ENCODE measurements around the gene RGS12. TPM values are rescaled to one million over a fixed set of nuclear protein-coding genes. Genes with fewer than 3 reads are reported as not detected.

RGS12 gene
- total RNA-seq, 1 donor from 2014 or later = 21.9 TPM

DNA sequence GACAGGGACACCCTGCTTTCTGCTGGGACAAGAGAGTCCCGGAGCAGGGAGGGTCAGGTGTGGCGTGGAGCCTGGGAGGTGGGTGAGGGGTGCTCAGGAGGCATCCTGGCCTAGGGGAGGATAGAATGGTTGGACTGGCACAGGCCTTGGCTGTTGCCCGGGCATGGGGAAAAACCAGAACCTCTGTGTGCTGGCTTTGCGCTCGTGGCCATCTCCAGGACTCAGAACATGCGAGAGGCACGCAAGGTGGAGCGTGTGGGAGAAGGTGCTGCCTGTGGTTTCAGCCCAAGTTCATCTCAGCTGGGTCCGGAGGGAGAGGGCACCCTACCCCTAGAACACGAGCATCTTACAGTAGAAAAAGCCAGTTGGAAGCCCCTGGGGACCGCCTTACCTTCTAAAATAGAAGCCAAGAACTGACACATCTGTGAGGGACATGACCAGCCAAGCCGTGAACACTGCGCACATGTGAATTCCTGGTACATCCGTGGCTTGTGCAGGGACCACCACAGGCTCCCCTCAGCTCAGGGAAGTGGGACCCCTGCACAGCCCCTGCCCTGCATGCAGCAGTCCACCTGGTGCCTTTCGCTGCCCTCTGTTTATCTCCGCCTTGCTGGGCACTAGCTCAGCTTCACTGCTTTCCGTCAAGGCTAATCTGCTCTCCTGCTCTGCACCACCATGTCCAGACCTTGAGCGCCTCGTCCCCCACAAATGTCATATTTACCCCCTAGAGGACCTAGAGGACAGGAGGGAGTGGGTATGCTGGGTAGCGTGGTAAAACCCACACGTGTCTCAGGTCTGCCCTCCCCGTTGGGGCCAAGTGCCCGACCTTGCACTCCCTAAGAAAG lies 30.4 kb upstream of the RGS12 start:
- no peaks in the 10 kb centered on the region for H3K4me1 Mint-ChIP-seq (ENCODE audit: low read depth, unreplicated experiment)
- H3K4me2 ChIP-seq (ENCODE audit: low read length) = no peak overlapping the region
- H4K20me1 ChIP-seq (ENCODE audit: insufficient read depth, low read length) = no peaks in the 10 kb centered on the region
- no peaks in the 10 kb centered on the region for H3K9me3 Mint-ChIP-seq (ENCODE audit: unreplicated experiment)
- H3K4me3 Mint-ChIP-seq (ENCODE audit: unreplicated experiment) = no peak overlapping the region
- H3K79me2 ChIP-seq (ENCODE audit: insufficient read depth, low read length) = no peaks in the 10 kb centered on the region
- no peak overlapping the region for H3K27ac Mint-ChIP-seq (ENCODE audit: unreplicated experiment)
- peaks cover 5% of the 10 kb centered on the region for H3K4me1 ChIP-seq (ENCODE audit: insufficient read depth, low read length)
- no peaks in the 10 kb centered on the region for H3K9me3 ChIP-seq (ENCODE audit: insufficient read depth, low read depth, low read length)
- H2AFZ ChIP-seq (ENCODE audit: low read depth, low read length) = no peak overlapping the region
- H3K9ac ChIP-seq (ENCODE audit: low read length) = no peak overlapping the region
- TF ChIP-seq, protein P1, sequence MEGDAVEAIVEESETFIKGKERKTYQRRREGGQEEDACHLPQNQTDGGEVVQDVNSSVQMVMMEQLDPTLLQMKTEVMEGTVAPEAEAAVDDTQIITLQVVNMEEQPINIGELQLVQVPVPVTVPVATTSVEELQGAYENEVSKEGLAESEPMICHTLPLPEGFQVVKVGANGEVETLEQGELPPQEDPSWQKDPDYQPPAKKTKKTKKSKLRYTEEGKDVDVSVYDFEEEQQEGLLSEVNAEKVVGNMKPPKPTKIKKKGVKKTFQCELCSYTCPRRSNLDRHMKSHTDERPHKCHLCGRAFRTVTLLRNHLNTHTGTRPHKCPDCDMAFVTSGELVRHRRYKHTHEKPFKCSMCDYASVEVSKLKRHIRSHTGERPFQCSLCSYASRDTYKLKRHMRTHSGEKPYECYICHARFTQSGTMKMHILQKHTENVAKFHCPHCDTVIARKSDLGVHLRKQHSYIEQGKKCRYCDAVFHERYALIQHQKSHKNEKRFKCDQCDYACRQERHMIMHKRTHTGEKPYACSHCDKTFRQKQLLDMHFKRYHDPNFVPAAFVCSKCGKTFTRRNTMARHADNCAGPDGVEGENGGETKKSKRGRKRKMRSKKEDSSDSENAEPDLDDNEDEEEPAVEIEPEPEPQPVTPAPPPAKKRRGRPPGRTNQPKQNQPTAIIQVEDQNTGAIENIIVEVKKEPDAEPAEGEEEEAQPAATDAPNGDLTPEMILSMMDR (IDR thresholded peaks at IDR 0.05; ENCODE audit: insufficient read depth, low read depth, low read length) = no peak
- H3K27me3 ChIP-seq (ENCODE audit: insufficient read depth, low read length) = peaks cover 2% of the 10 kb centered on the region
- H3K4me3 ChIP-seq (ENCODE audit: insufficient read depth, low read depth, low read length) = no peak overlapping the region
- H3K36me3 Mint-ChIP-seq (ENCODE audit: low read depth, unreplicated experiment) = peaks cover 11% of the 10 kb centered on the region
- H3K27ac ChIP-seq (ENCODE audit: low read depth, low read length) = no peak overlapping the region
- H3K27me3 Mint-ChIP-seq (ENCODE audit: low read depth, unreplicated experiment) = peaks cover 11% of the 10 kb centered on the region
- no peaks in the 10 kb centered on the region for H3K36me3 ChIP-seq (ENCODE audit: insufficient read depth, low read length)
- DNase-seq (ENCODE audit: low read depth) (no peak), FAIRE-seq (no peak)

DNA sequence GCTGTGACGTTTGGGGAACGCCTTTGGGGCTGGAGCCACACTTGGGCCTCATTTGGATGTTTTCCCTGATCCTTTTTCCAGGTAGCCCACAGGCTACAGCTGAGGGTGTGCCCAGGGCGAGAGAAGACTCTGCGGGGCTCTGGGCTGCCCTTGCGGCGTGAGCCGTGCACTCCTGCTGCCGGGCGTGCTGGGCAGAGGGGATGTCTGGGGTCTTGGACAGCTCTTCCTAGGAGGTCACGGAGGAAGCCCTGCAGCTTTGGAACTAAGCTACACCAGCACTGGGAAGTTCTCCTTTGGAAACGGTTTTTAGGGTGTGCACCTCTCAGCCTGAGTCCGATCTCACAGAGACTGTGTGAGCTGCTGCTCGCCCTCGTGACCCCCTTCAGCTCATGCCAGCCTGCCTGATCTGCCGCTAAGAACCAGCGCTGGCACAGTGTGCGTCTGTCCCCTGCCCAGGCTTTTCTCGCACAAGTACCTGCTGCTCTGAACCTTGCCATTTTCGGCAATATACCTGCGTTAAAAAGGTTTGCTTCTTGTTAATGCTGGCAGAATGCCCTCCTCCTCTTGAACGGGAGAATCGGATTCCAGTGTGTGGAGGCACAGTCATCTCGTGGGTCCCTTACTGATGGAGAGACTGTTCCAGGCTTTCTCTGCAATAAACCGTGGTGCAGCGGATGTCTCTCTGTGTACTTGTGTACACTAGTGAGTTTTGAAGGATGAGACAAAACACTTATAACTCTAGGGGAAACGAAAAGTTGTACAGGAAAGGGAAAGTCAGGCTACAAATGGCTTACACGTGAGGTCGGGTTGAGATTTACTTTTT lies 29.6 kb upstream of the RGS12 start:
- no peak overlapping the region for H3K4me3 ChIP-seq (ENCODE audit: insufficient read depth, low read depth, low read length)
- H3K79me2 ChIP-seq (ENCODE audit: insufficient read depth, low read length) = no peaks in the 10 kb centered on the region
- Mint-ChIP-seq H3K27me3 (ENCODE audit: low read depth, unreplicated experiment) (peaks cover 11% of the 10 kb centered on the region), H3K4me1 (ENCODE audit: low read depth, unreplicated experiment) (no peaks in the 10 kb centered on the region), H3K36me3 (ENCODE audit: low read depth, unreplicated experiment) (peaks cover 10% of the 10 kb centered on the region), H3K27ac (ENCODE audit: unreplicated experiment) (no peak overlapping the region), H3K9me3 (ENCODE audit: unreplicated experiment) (no peaks in the 10 kb centered on the region), H3K4me3 (ENCODE audit: unreplicated experiment) (no peak overlapping the region)
- no peak overlapping the region for H3K4me2 ChIP-seq (ENCODE audit: low read length)
- FAIRE-seq (no peak), DNase-seq (ENCODE audit: low read depth) (no peak)
- no peak overlapping the region for H3K27ac ChIP-seq (ENCODE audit: low read depth, low read length)
- H3K4me1 ChIP-seq (ENCODE audit: insufficient read depth, low read length) = peaks cover under 1% of the 10 kb centered on the region
- no peak overlapping the region for H3K9ac ChIP-seq (ENCODE audit: low read length)
- H3K27me3 ChIP-seq (ENCODE audit: insufficient read depth, low read length) = peaks cover 2% of the 10 kb centered on the region
- no peak for TF ChIP-seq EZH2 (IDR thresholded peaks at IDR 0.05; ENCODE audit: insufficient read depth, low read length)
- TF ChIP-seq, protein P1 (IDR thresholded peaks at IDR 0.05; ENCODE audit: insufficient read depth, low read depth, low read length) = no peak
- H3K36me3 ChIP-seq (ENCODE audit: insufficient read depth, low read length) = no peaks in the 10 kb centered on the region
- H4K20me1 ChIP-seq (ENCODE audit: insufficient read depth, low read length) = no peaks in the 10 kb centered on the region
- H2AFZ ChIP-seq (ENCODE audit: low read depth, low read length) = no peak overlapping the region
- no peaks in the 10 kb centered on the region for H3K9me3 ChIP-seq (ENCODE audit: insufficient read depth, low read depth, low read length)
